GM10266 (cell line): ENCODE measurements around the gene COL6A1.

Experiments
- DNase-seq: peaks from one replicate; pipeline ENCODE4 v3.0.0; 2012; ENCODE audit errors: extremely low spot score
- TF ChIP-seq, protein P1 (sequence below): IDR thresholded peaks from 2 replicates; pipeline ENCODE4 v1.5.1; 2012; ENCODE audit warnings: mild to moderate bottlenecking, low read depth; ENCODE audit not compliant: control insufficient read depth, insufficient read depth; ENCODE audit errors: missing control alignments

COL6A1 gene

GRCh38 chr21:46008893-46009621 lies 27.5 kb downstream of the COL6A1 start:
- TF ChIP-seq, protein P1, sequence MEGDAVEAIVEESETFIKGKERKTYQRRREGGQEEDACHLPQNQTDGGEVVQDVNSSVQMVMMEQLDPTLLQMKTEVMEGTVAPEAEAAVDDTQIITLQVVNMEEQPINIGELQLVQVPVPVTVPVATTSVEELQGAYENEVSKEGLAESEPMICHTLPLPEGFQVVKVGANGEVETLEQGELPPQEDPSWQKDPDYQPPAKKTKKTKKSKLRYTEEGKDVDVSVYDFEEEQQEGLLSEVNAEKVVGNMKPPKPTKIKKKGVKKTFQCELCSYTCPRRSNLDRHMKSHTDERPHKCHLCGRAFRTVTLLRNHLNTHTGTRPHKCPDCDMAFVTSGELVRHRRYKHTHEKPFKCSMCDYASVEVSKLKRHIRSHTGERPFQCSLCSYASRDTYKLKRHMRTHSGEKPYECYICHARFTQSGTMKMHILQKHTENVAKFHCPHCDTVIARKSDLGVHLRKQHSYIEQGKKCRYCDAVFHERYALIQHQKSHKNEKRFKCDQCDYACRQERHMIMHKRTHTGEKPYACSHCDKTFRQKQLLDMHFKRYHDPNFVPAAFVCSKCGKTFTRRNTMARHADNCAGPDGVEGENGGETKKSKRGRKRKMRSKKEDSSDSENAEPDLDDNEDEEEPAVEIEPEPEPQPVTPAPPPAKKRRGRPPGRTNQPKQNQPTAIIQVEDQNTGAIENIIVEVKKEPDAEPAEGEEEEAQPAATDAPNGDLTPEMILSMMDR = no peak
- DNase-seq = no peak

DNA sequence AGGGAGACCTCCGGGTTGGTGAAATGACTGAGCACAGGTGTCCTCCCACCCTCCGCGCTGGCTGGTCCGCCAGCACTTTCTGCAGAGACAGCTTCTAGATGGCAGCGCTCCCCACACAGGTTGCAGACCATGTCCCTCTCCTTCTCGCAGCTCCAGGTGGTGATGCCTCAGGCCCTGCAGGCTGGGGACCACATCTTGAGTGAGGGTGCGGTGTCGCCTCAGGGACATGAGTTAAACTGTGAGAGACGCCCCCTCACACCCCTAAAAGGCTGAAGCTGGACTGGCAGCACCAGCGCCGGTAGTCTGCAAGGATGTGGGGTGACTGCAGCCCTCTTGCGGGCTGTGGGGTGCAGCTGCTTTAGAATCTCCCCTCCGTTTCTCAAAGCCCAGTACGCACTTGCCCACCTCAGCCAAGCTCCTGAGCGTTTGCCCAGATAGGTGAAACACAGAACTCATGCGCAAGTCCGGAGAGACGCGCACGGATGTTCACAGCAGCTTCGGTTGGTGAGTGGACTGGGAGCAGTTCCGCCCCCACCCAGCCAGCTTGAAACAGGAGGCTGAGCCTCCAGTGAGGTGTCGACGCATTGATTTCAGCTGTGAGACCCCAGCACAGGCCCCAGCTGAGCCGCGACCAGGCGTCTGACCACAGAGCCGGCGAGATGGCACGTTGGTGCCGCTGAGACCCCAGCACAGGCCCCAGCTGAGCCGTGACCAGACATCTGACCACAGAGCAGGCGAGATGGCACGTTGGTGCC lies 28.6 kb downstream of the COL6A1 start:
- no peak for DNase-seq
- TF ChIP-seq, protein P1 = no peak

- TF ChIP-seq, protein P1 = no peak
- no peak for DNase-seq
Observed at GRCh38 chr21:46011267-46011967, 29.8 kb downstream of the COL6A1 start.

DNA sequence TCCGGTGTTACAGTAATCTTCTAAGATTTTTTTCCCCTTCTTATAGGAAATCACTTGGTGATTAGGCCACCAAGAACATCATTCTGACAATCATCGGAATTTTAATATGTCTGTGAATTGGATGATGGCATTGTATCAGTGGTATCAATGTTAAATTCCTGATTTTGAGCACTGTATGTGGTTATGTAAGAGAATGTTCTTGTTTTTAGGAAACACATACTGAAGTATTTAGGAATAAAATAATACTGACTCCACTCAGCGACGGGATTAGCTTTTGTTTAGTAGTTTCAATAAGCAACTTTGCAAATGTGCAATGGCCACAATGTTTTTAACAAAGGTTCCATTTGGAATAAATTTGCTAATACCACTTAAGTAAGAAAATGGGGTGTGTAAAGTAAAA lies 30.6 kb downstream of the COL6A1 start:
- TF ChIP-seq, protein P1 = no peak
- no peak for DNase-seq

DNA sequence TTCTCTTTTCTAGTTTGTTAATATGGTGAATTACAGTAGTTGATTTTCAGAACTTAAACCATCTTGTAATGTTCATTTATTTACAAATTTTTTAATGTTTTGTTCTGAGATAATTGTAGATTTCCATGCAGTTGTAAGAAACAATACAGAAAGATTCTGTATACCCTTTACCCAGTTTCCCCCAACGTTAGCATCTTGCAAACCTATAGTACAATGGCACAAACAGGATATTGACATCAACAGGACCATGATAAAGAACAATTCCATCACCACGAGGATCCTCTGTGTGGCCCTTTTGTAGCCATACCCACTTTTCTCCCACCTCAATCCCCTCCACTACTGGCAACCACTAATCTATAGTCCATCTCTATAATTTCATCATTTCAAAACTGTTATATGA lies 33.3 kb downstream of the COL6A1 start:
- TF ChIP-seq, protein P1 = no peak
- no peak for DNase-seq

DNA sequence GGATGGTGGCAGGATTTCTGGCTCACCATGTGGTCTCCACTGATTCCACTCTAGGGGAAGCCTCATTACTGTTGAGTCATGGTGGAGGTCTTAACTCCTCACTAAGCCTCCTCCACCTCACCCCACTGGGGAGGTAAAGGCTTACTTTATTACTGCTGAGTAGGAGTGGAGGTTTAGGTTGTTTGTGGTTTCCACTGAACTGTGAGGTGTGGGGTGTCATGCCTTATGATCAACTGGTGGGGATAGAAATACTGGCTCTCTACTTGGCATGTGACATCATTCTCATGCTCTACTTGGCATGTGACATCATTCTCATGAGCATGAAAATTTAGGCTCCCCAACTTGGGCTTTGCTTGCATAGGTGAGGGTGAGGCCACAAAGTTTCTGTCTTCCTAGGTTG lies 35.6 kb downstream of the COL6A1 start:
- DNase-seq = no peak
- TF ChIP-seq, protein P1 = no peak

DNA sequence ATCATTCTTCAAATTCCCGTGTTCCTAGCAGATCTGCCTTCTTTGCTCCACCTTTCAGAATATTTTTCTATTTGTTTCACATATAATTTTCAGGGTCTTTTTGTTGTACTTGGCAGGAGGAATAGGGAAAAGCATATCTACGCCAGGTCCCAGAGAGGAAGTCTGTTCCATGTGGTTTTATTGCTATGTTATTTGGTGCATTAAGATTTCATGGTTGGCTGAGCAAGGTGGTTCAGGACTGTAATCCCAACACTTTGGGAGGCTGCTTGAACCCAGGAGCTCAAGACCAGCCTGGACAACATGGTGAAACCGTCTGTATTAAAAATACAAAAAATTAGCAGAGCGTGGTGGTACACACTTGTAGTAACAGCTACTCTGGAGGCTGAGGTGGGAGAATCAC lies 36.1 kb downstream of the COL6A1 start:
- DNase-seq = no peak
- TF ChIP-seq, protein P1 = no peak
